Thyroid gland (tissue), 4 donors: Measurements from ENCODE around the gene TMEM273.

Experiments
- CTCF ChIP-seq, 6 experiments: fragments of 200-600 bp in 3 of 6; fragments of 450-650 bp in 3 of 6; sonication (generic) in 3 of 6; IDR thresholded peaks; one replicate each; pipeline ENCODE4 v1.5.1; 2016 to 2019; ENCODE audit warnings: antibody characterized with exemption in 6 of 6, mild to moderate bottlenecking in 2 of 6, inconsistent platforms in 1 of 6, moderate library complexity in 1 of 6
- POLR2A ChIP-seq, 2 donors: fragments of 450-650 bp; IDR thresholded peaks; one replicate each; pipeline ENCODE4 v1.6.1; 2017; ENCODE audit warnings: antibody characterized with exemption in 2 of 2, mild to moderate bottlenecking in 2 of 2, moderate library complexity in 1 of 2

DNA sequence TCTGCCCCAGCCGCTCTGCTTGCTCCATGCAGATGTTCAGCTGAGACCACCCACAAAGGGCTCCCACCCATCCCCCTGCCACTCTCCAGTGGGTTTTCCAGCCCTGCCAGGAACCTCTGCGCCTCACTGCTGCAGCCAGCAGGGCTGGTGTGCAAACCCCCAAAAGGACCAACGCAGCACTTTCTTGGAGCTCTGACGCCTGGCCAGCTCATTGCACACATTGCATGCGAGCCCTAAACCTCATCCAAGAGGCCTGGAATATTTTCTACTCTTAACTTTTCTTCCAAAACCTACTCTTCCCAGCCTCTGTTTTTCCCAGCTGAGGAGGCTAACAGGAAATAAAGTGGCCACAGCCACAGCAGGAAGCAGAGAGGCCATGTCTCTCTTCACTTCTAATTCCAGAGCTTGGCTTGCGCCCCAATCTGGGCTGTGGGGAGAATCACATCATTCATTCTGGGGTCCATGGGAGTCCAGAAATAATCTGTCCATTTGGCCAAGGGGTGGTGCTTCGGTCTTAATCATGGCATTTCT is 49.8 kb downstream of the TMEM273 start:
- TF ChIP-seq CTCF (IDR thresholded peaks at IDR 0.05) (no peak), POLR2A (IDR thresholded peaks at IDR 0.05) (no peak)
